Measurements from ENCODE around the gene HS3ST3A1.

The HS3ST3A1 gene

DNA sequence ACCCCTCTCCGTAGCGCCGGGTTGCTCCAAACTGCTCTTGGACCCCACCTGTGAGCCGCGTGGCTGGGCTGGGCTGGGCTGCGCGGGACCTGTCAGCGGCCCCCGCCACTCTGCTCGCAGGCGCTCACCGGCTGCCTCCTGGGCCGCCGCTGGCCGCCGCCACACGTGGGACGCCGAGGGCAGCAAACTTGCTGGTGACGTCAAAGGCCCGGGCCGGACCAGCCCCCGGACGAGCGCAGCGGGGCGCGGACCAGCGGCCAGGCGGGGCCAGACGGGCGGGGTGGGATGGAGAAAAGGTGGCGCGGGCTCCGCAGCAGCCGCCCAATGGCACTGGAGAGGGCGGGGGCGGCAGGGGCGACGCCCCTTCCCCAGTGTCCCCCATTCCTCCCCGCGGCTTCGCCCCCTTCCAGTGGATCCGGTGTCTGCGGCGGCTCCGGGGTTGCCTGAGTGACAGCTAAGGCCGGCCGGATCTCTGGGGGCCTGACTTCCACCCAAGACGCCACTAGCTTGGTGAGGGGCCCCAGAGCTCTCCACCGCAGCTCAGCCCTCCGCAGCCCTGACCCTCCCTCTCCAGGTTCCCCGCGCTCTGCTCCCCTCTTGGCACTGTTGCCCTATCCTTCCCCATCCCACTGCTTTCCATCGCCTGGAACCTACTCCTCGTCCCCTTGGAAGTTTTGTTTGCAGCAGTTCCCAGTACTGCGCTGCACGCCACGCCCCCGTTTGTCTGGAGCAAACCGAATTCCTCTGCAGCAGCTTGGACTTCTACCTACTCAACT is at the start of gene HS3ST3A1:
TSS of gene HS3ST3A1 (minus strand) at position 154 of the 776 bp plus-strand sequence. CDS start 800 bp downstream, outside the sequence.
- no peak for DNase-seq (ENCODE audit: low read depth)

GRCh38 chr17:13650096-13650675 is 48.5 kb upstream of the HS3ST3A1 start:
- no peak for DNase-seq (ENCODE audit: low read depth)

GRCh38 chr17:13647543-13648021 is 45.9 kb upstream of the HS3ST3A1 start:
- DNase-seq (ENCODE audit: low read depth), result no peak

- DNase-seq (ENCODE audit: low read depth), result no peak
Measured at GRCh38 chr17:13646969-13647542, 45.3 kb upstream of the HS3ST3A1 start.

DNA sequence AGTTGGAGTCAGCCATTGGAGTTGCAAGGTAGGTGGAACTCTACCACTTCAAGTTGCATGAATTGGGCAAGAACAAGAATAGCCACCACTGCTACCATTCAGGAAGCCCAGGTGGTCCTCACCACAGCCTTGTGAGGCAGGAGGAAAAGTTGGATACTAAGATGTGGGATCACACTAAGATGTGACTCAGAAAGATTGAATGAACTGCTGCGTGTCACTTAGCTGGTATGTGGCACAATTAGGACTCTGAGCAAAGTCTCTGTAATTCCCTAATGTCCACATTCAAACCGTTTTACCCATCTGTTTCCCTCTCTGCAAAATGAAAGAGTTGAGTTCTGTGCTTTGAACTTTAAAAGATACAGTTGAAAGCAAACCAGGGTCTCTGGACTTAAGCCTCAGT is 44.7 kb upstream of the HS3ST3A1 start:
- no peak for DNase-seq (ENCODE audit: low read depth)

GRCh38 chr17:13643180-13643579 is 41.5 kb upstream of the HS3ST3A1 start:
- no peak for DNase-seq (ENCODE audit: low read depth)

- no peak for DNase-seq (ENCODE audit: low read depth)
Measured at GRCh38 chr17:13642188-13642587, 40.5 kb upstream of the HS3ST3A1 start.

DNA sequence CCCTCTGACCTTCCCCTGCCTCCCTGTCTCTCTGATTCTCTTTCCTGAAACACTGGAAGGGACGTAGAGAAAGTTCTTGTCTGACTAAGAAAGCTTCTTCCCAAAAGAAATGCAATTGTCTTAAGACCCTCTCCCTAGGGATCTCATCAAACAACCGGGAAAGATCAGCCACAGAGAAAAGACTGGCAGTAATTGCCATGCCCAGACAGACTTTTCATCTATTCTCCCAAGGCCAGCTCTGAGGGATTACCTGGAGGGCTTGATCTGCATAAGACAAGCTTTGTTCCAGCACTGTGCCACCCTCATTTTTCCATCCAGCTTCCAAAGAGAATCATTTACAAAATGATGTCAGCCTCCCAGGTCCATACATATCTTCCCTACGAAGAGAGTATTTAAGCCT is 38.8 kb upstream of the HS3ST3A1 start:
- no peak for DNase-seq (ENCODE audit: low read depth)

DNA sequence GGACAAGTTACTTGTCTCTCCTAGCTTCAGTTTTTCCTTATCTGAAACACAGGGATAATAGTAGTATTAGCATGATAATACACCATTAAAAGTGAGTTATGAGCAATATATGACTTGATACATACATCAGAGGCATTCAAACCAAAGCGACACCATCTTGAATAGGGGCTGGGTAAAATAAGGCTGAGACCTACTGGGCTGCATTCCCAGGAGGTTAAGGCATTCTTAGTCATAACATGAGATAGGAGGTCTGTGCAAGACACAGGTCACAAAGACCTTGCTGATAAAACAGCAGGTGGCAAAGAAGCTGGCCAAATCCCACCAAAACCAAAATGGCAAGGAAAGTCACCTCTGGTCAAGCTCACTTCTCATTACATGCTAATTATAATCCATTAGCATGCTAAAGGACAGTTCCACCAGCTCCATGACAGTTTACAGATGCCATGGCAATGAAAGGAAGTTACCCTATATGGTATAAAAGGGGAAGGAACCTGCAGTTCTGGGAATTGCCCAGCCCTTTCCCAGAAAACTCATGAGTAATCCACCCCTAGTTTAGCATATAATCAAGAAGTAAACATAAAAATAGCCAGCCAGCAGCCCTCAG is 37.2 kb upstream of the HS3ST3A1 start:
- DNase-seq (ENCODE audit: low read depth), result no peak

GRCh38 chr17:13636951-13637350 is 35.2 kb upstream of the HS3ST3A1 start:
- DNase-seq (ENCODE audit: low read depth), result no peak

DNA sequence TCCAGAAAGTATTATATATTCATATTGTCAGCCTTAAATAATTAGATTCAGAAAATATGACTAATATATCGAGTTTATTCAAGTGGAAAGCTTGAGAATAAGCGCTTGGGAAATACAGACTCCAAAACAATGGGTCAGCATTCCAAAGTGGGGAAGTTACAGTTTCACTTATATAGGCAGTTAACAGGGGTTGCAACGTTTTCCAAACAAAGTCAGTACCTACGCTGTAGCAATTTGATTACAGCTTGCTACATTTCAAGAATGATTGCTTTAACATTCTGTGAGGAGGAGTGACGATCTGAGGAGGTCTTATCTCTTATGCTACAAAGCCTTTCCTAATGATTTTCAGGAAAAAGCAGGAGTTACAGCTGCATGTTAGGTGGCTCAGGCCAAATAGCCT is 34.2 kb upstream of the HS3ST3A1 start:
- DNase-seq (ENCODE audit: low read depth), result no peak

- no peak for DNase-seq (ENCODE audit: low read depth)
Measured at GRCh38 chr17:13634021-13634420, 32.3 kb upstream of the HS3ST3A1 start.

DNA sequence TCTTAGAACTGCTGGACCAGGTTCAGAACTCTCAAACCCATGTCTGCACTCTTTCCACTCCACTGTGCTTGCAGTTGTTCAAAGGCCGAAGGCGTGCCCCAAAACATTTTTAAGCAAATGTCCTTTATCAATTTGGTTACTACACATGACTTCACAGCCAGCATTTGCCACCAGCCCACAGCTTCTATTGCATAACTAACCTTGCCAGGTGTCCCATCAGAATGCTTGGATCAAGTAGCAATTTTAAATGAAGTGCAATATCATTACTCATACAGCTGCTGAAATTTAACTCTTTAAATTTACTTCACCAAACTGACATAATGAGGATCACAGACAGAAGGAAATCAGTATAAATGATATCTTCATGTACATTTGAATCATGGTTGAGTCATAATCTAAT is 29.8 kb upstream of the HS3ST3A1 start:
- DNase-seq (ENCODE audit: low read depth), result no peak

- DNase-seq (ENCODE audit: low read depth), result no peak
Measured at GRCh38 chr17:13626703-13627102, 25.0 kb upstream of the HS3ST3A1 start.

DNA sequence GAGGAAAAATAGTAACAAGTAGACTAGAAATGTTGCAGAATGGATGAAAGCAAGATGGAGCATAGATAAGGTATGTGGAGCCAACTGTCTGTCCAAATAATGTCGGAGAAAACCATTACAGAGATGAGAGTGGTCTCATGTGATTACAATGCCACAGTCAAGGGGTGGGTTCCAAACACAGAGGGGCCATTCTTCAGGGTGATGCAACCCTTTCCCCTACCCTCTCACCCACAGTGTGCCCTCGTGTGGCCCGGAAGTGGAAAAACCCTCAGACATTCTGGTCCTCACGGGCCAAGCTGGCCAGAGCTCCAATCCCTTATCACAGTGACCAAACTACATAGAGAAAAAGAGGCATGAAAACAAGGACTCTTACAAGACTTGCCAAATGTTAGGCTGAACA is 17.7 kb upstream of the HS3ST3A1 start:
- no peak for DNase-seq (ENCODE audit: low read depth)

- DNase-seq (ENCODE audit: low read depth), result no peak
Measured at GRCh38 chr17:13616031-13616430, 14.3 kb upstream of the HS3ST3A1 start.

DNA sequence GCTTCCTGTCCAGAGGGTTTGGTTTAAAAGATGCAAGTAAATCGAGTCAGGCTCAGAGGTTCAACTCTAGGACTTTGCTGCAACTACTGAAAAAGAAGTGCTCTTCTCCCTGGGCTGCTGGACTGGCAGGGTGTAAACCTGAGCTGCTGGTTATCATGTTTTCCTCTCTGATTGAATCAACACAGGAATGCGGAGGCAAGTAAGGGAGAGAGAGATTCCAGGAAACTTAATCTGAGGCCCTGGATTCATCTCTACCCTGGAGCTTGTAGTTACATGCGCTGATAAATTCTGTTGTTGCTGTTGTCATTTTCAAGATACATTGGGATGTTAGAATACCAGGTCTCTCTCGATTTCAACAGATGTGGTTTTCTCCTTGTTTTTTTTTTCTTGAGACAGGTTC is 8.2 kb upstream of the HS3ST3A1 start:
- DNase-seq (ENCODE audit: low read depth), result no peak

DNA sequence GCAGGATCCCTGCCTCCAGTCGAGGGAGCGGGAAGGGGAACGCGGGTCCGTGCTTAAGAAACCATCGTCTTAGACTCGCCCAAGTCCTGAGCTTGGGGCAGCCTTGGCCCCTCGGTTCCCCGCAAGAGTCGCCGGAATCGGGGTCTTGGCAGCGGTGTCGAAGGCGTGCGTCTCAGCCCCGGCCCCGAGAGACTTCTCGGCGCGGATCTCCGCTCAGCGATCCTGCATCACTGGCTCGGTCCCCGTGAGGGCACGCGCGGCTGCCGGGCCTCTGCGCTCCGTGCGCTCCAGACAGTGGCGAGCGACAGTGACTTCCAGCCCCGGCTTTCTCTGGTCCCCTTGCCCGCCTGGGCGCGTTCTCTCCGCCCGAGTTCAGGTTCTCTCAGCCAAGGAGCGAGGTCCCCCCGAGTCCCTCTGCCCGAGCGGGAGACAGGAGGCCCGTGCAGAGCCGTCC is 380 bp downstream of the HS3ST3A1 start:
- no peak for DNase-seq (ENCODE audit: low read depth)

GRCh38 chr17:13600475-13601321 is 1.0 kb downstream of the HS3ST3A1 start:
- DNase-seq (ENCODE audit: low read depth), result no peak

- no peak for DNase-seq (ENCODE audit: low read depth)
Measured at GRCh38 chr17:13599864-13600263, 1.9 kb downstream of the HS3ST3A1 start.

GRCh38 chr17:13599168-13599577 is 2.6 kb downstream of the HS3ST3A1 start:
- DNase-seq (ENCODE audit: low read depth), result no peak
